HepG2 (cell line): ENCODE measurements around the gene IRS2. TPM values are rescaled to one million over a fixed set of nuclear protein-coding genes. Genes with fewer than 3 reads are reported as not detected.

Source experiments
- ATAC-seq: fragments of 200-7000 bp; cut with Tn5 transposase; 3 replicates; pipeline ENCODE4 v1.9.1; 2020; ENCODE audit warnings: mild to moderate bottlenecking, moderate library complexity
- BruUV-seq: library from RNA; stranded (reverse); fragments of 400-500 nt; replicated peaks from 2 replicates; lab custom pipeline; 2021; lab: Mats Ljungman, UMichigan
- CTCF ChIA-PET: fragments of 300-600 bp; formaldehyde crosslinking; extraction: SDS; loops from one replicate; lab custom pipeline; 2021; ENCODE audit warnings: low total read pairs, inconsistent platforms, low intra/inter-chr PET ratio; lab: Yijun Ruan, JAX
- POLR2A ChIA-PET: fragments of 350-600 bp; sonication (Branson Sonifier 250); formaldehyde crosslinking; loops from one replicate; lab custom pipeline; 2020; ENCODE audit warnings: antibody characterized with exemption, inconsistent platforms; lab: Yijun Ruan, JAX
- DNase-seq: peaks from one replicate; pipeline ENCODE4 v3.0.0-alpha.2; 2015; ENCODE audit warnings: low spot score
- FAIRE-seq: peaks from 3 replicates; lab custom pipeline; 2011; peaks lifted over from hg19 to GRCh38; lab: Jason Lieb, UNC
- H2AFZ ChIP-seq: one replicate; pipeline ENCODE4 v1.6.1; 2011; ENCODE audit warnings: low read length, inconsistent platforms
- H3K27ac ChIP-seq: fragments of 300-600 bp; 3 replicates; pipeline ENCODE4 v1.8.0; 2011; ENCODE audit warnings: mixed run types, mild to moderate bottlenecking, mixed read lengths, low read length, inconsistent platforms; ENCODE audit not compliant: insufficient read depth; ENCODE audit errors: extremely low read length
- H3K27me3 ChIP-seq, 2 experiments: fragments of 200-600 bp in 1 of 2; 2 replicates in 1 of 2; 3 replicates in 1 of 2; pipeline versions ENCODE4 v1.6.0 to v1.8.0; 2011; ENCODE audit warnings: low read length in 2 of 2, mild to moderate bottlenecking in 2 of 2, moderate library complexity in 2 of 2, inconsistent platforms in 1 of 2; ENCODE audit not compliant: insufficient read depth in 2 of 2, control insufficient read depth in 1 of 2
- H3K36me3 ChIP-seq, 2 experiments: fragments of 200-600 bp in 1 of 2; replicated peaks in 1 of 2; 2 replicates in 1 of 2; 3 replicates in 1 of 2; pipeline versions ENCODE4 v1.5.1 to v1.8.0; 2011; ENCODE audit warnings: low read length in 2 of 2, inconsistent platforms in 1 of 2; ENCODE audit not compliant: insufficient read depth in 2 of 2, control insufficient read depth in 1 of 2
- H3K4me1 ChIP-seq: 2 replicates; pipeline ENCODE4 v1.5.1; 2012; ENCODE audit warnings: low read length, inconsistent platforms; ENCODE audit not compliant: insufficient read depth
- H3K4me2 ChIP-seq: 2 replicates; pipeline ENCODE4 v1.6.0; 2011; ENCODE audit warnings: low read depth, low read length, inconsistent platforms
- H3K4me3 ChIP-seq, 3 experiments: fragments of 200-600 bp in 1 of 3; sonication (generic), shearing (Covaris generic) in 1 of 3; replicated peaks in 1 of 3; 2 replicates each; pipeline ENCODE4 v1.5.1; 2011 to 2016; ENCODE audit warnings: low read length in 3 of 3, inconsistent platforms in 2 of 3, low read depth in 2 of 3, mild to moderate bottlenecking in 2 of 3, control low read depth in 1 of 3, mixed read lengths in 1 of 3; ENCODE audit not compliant: insufficient read depth in 1 of 3
- H3K79me2 ChIP-seq: one replicate; pipeline ENCODE4 v1.6.1; 2011; ENCODE audit warnings: low read length, inconsistent platforms; ENCODE audit not compliant: insufficient read depth
- H3K9ac ChIP-seq: 2 replicates; pipeline ENCODE4 v1.6.0; 2011; ENCODE audit warnings: mild to moderate bottlenecking, low read depth, low read length, inconsistent platforms; ENCODE audit not compliant: insufficient read depth
- H3K9me3 ChIP-seq: 2 replicates; pipeline ENCODE4 v1.5.1; 2012; ENCODE audit warnings: mild to moderate bottlenecking, low read length
- H4K20me1 ChIP-seq: 2 replicates; pipeline ENCODE4 v1.6.0; 2011; ENCODE audit warnings: inconsistent platforms, mild to moderate bottlenecking, low read length, moderate library complexity; ENCODE audit not compliant: insufficient read depth
- CEBPB ChIP-seq: IDR thresholded peaks from 2 replicates; pipeline ENCODE4 v1.6.1; 2011; ENCODE audit warnings: low read depth, low read length, improper control_type of control experiment, borderline replicate concordance
- ERF ChIP-seq: IDR thresholded peaks from 2 replicates; pipeline ENCODE4 v1.6.1; 2018; ENCODE audit warnings: missing biosample characterization, missing genetic modification reagents
- ZBTB21 ChIP-seq: sonication (generic); formaldehyde crosslinking; IDR thresholded peaks from 2 replicates; pipeline ENCODE4 v1.4.0; 2020; ENCODE audit warnings: missing genetic modification reagents
- ZBTB34 ChIP-seq: sonication (generic); formaldehyde crosslinking; IDR thresholded peaks from 2 replicates; pipeline ENCODE4 v1.8.0; 2022; ENCODE audit warnings: mild to moderate bottlenecking, missing genetic modification reagents
- ZNF292 ChIP-seq: sonication (generic); formaldehyde crosslinking; IDR thresholded peaks from 2 replicates; pipeline ENCODE4 v1.8.1; 2022; ENCODE audit warnings: mild to moderate bottlenecking, low read depth, missing genetic modification reagents, borderline replicate concordance
- WGBS: methylation state at CpG from one replicate; pipeline ENCODE4 v1.1.6; 2017; ENCODE audit warnings: low lambda C conversion rate; 5-methylcytosine and 5-hydroxymethylcytosine counted together
- in situ Hi-C: cut with HindIII; loops from 2 replicates; pipeline ENCODE4 v1.10.0; 2017; ENCODE audit warnings: low pct_unique_long_range_greater_than_20kb; ENCODE audit not compliant: extremely low pct_ligation_motif_present
- intact Hi-C: fragments of 100-400 bp; cut with micrococcal nuclease; formaldehyde crosslinking; loops from one replicate; pipeline ENCODE4 v1.10.0; 2022; ENCODE audit not compliant: unreplicated experiment
- polyA plus RNA-seq, 8 experiments: library from polyadenylated mRNA; depleted of rRNA in 3 of 8; stranded (reverse) in 7 of 8; unstranded in 1 of 8; fragments of >200 nt; fragmentation: Illumina TruSeq in 4 of 8; extraction: Trizol in 4 of 8; gene quantifications; 2 replicates each; pipeline versions ENCODE4 v1.2.1 to v1.2.3, GENCODE V29; 2011 to 2016; ENCODE audit warnings: low read depth in 4 of 8, missing spikeins in 1 of 8, mixed read lengths in 1 of 8; ENCODE audit not compliant: insufficient read depth in 1 of 8
- total RNA-seq, 5 experiments: library from RNA; depleted of rRNA; stranded (reverse); fragments of >200 nt; fragmentation: Illumina TruSeq; extraction: Trizol; gene quantifications; 2 replicates each; pipeline ENCODE4 v1.2.3, GENCODE V29; 2016; ENCODE audit warnings: low read depth in 1 of 5
- TF ChIP-seq, protein P1 (sequence below): sonication (generic); formaldehyde crosslinking; IDR thresholded peaks from 2 replicates; pipeline ENCODE4 v1.5.1; 2020; ENCODE audit warnings: mild to moderate bottlenecking, missing genetic modification reagents, moderate library complexity

Gene IRS2
- total and polyA plus RNA-seq, 2 of the 13 experiments (the other 11 are each of a cell fraction or from before 2014, with no cell fraction given), result 0.02 to 0.04 TPM

DNA sequence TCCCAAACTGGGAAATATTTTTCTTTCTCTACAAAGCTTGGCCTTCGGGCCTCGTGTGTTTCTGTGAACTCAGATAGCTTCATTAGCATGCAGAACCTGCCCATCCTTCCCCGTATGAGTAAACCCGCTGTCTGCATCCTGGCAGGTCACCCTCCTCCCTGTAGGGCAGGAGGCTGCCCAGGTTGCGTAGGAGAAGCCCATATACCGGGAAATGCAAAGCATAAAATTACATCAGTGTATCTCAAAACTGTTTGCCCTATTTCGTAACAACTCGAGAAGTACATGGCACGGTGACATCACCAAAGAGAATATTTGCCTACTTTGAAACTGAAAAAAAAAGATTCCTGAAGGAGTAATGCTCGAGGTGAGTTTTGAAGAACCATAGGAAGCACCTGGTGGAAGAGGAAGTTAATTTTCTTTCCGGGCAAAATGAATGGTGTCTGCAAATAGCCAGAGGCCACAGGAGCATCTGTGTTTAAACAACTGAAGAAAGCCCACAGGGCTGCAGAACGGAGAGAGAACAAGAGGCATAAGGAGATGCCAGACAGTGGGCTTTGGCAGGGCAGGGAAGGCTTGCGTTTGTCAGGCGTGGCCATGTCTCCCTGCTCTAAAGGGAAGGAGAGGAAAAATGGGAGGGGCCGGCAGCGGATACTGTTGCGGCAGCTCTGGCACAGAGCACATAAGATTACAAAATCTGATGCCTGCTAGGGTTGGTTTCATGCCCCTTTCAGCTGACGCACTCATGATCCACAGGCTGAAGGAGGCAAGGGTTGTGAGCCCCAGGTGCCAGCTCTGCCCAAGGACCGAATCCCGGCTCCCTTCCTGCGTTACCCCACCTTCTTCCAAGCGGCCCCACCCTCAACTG is 81.4 kb downstream of the IRS2 start:
- no peak overlapping the region for H3K4me2 ChIP-seq
- H3K9ac ChIP-seq, result no peak overlapping the region
- DNase-seq, result no peak
- H3K9me3 ChIP-seq, result no peaks in the 10 kb centered on the region
- no peaks in the 10 kb centered on the region for H3K4me1 ChIP-seq
- intact Hi-C loops (no loop called here), in situ Hi-C loops (no loop called here)
- H3K4me3 ChIP-seq, result no peak overlapping the region
- TF ChIP-seq, protein P1, sequence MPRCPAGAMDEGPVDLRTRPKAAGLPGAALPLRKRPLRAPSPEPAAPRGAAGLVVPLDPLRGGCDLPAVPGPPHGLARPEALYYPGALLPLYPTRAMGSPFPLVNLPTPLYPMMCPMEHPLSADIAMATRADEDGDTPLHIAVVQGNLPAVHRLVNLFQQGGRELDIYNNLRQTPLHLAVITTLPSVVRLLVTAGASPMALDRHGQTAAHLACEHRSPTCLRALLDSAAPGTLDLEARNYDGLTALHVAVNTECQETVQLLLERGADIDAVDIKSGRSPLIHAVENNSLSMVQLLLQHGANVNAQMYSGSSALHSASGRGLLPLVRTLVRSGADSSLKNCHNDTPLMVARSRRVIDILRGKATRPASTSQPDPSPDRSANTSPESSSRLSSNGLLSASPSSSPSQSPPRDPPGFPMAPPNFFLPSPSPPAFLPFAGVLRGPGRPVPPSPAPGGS, result no peak
- TF ChIP-seq ERF (CRISPR knock-in tag) (no peak), CEBPB (peak; percentile 55; the same call in 1 of the 2 replicates), ZNF292 (CRISPR knock-in tag) (no peak), ZBTB34 (no peak), ZBTB21 (CRISPR knock-in tag) (0 out of 2 replicates have a peak, but pooled peaks have one; percentile 21)
- H2AFZ ChIP-seq, result no peak overlapping the region
- no peaks in the 10 kb centered on the region for H3K27me3 ChIP-seq
- H4K20me1 ChIP-seq, result no peaks in the 10 kb centered on the region
- no peak overlapping the region for H3K27ac ChIP-seq
- BruUV-seq, result no TSS peak
- FAIRE-seq, result no peak
- H3K79me2 ChIP-seq, result no peaks in the 10 kb centered on the region
- WGBS, result 29% methylated on average over 18 of the region's 22 CpGs
- no peaks in the 10 kb centered on the region for H3K36me3 ChIP-seq
- no peak for ATAC-seq
- ChIA-PET POLR2A (no interaction called here), CTCF (no interaction called here)
